Neural progenitor cell (in vitro differentiated cells): ENCODE results near the gene CHRNA4. TPM values are rescaled to one million over a fixed set of nuclear protein-coding genes. Genes with fewer than 3 reads are reported as not detected.

Experiments used
- DNase-seq: peaks from one replicate; pipeline ENCODE4 v3.0.0-alpha.2; 2016; ENCODE audit warnings: low spot score
- H2AFZ ChIP-seq: fragments of 200-600 bp; sonication (generic); replicated peaks from 2 replicates; pipeline ENCODE4 v1.6.1; 2016; ENCODE audit warnings: antibody characterized with exemption
- H3F3A ChIP-seq: fragments of 200-600 bp; sonication (generic); 2 replicates; pipeline ENCODE4 v1.6.1; 2016; ENCODE audit warnings: antibody characterized with exemption, low read depth
- H3K27ac ChIP-seq: fragments of 200-600 bp; sonication (generic); 2 replicates; pipeline ENCODE4 v1.5.1; 2016; ENCODE audit warnings: mild to moderate bottlenecking
- H3K27me3 ChIP-seq: fragments of 200-600 bp; sonication (generic); 2 replicates; pipeline ENCODE4 v1.6.1; 2016; ENCODE audit warnings: mild to moderate bottlenecking, moderate library complexity
- H3K36me3 ChIP-seq: fragments of 200-600 bp; sonication (generic); 2 replicates; pipeline ENCODE4 v1.5.1; 2016
- H3K4me1 ChIP-seq: fragments of 200-600 bp; sonication (generic); 2 replicates; pipeline ENCODE4 v1.6.1; 2016; ENCODE audit warnings: mixed run types
- H3K4me2 ChIP-seq: fragments of 200-600 bp; sonication (generic); 2 replicates; pipeline ENCODE4 v1.6.1; 2016
- H3K4me3 ChIP-seq: fragments of 200-600 bp; sonication (generic); 2 replicates; pipeline ENCODE4 v1.5.1; 2016
- H3K79me2 ChIP-seq: fragments of 200-600 bp; sonication (generic); 2 replicates; pipeline ENCODE4 v1.6.1; 2016; ENCODE audit warnings: low read depth
- H3K9ac ChIP-seq: fragments of 200-600 bp; sonication (generic); 2 replicates; pipeline ENCODE4 v1.6.1; 2016
- H3K9me3 ChIP-seq: fragments of 200-600 bp; sonication (generic); 2 replicates; pipeline ENCODE4 v1.5.1; 2016; ENCODE audit warnings: low read depth
- H4K20me1 ChIP-seq: fragments of 200-600 bp; sonication (generic); 2 replicates; pipeline ENCODE4 v1.6.1; 2016; ENCODE audit warnings: low read depth
- H3K27ac Mint-ChIP-seq: 3 replicates; pipeline ENCODE4 v1.8.0; 2021; ENCODE audit warnings: mixed read lengths
- H3K27me3 Mint-ChIP-seq: 2 replicates; pipeline ENCODE4 v1.8.0; 2022; ENCODE audit warnings: low read depth, mild to moderate bottlenecking, inconsistent platforms, moderate library complexity, mixed read lengths; ENCODE audit not compliant: insufficient read depth
- H3K36me3 Mint-ChIP-seq: 3 replicates; pipeline ENCODE4 v1.8.0; 2021; ENCODE audit warnings: mixed read lengths
- H3K4me1 Mint-ChIP-seq: 3 replicates; pipeline ENCODE4 v1.8.0; 2021; ENCODE audit warnings: mixed read lengths
- H3K4me3 Mint-ChIP-seq: 3 replicates; pipeline ENCODE4 v1.8.0; 2021; ENCODE audit warnings: mild to moderate bottlenecking, moderate library complexity, mixed read lengths
- H3K9me3 Mint-ChIP-seq: 3 replicates; pipeline ENCODE4 v1.8.0; 2020; ENCODE audit warnings: mixed read lengths
- CTCF ChIP-seq: fragments of 200-600 bp; sonication (generic); IDR thresholded peaks from 2 replicates; pipeline ENCODE4 v1.5.1; 2017; ENCODE audit warnings: antibody characterized with exemption, mild to moderate bottlenecking
- EZH2 ChIP-seq: fragments of 200-600 bp; sonication (generic); IDR thresholded peaks from 2 replicates; pipeline ENCODE4 v1.6.1; 2017; ENCODE audit warnings: antibody characterized with exemption, mild to moderate bottlenecking, moderate library complexity
- EZH2phosphoT487 ChIP-seq: fragments of 200-600 bp; sonication (generic); IDR thresholded peaks from 2 replicates; pipeline ENCODE4 v1.6.1; 2017; ENCODE audit warnings: antibody characterized with exemption
- total RNA-seq: library from RNA; depleted of rRNA; stranded (reverse); fragments of >200 nt; gene quantifications from 2 replicates; pipeline ENCODE4 v1.2.3, GENCODE V29; 2015; ENCODE audit warnings: low replicate concordance

CHRNA4 gene
- total RNA-seq, 1 donor from 2014 or later: not detected

GRCh38 chr20:63349516-63349895 is 11.6 kb downstream of the CHRNA4 start:
- no peaks in the 10 kb centered on the region for H3K79me2 ChIP-seq
- H3K27me3 Mint-ChIP-seq: peaks cover 9% of the 10 kb centered on the region
- H3K9ac ChIP-seq: no peak overlapping the region
- no peak overlapping the region for H3K27ac ChIP-seq
- no peak overlapping the region for H3K27ac Mint-ChIP-seq
- peaks cover 15% of the 10 kb centered on the region for H3K4me1 Mint-ChIP-seq
- DNase-seq: no peak
- H3F3A ChIP-seq: peaks cover 10% of the 10 kb centered on the region
- H3K4me3 ChIP-seq: no peak overlapping the region
- no peak for TF ChIP-seq CTCF
- H3K4me3 Mint-ChIP-seq: no peak overlapping the region
- no peak overlapping the region for H3K4me2 ChIP-seq
- H3K9me3 Mint-ChIP-seq: peaks cover 5% of the 10 kb centered on the region
- H4K20me1 ChIP-seq: no peaks in the 10 kb centered on the region
- no peaks in the 10 kb centered on the region for H3K9me3 ChIP-seq
- H2AFZ ChIP-seq: no peak overlapping the region
- peaks cover 9% of the 10 kb centered on the region for H3K4me1 ChIP-seq
- H3K36me3 ChIP-seq: no peaks in the 10 kb centered on the region
- no peaks in the 10 kb centered on the region for H3K36me3 Mint-ChIP-seq
- H3K27me3 ChIP-seq: no peaks in the 10 kb centered on the region

- DNase-seq: no peak
- no peaks in the 10 kb centered on the region for H3K9me3 ChIP-seq
- H3K4me3 ChIP-seq: no peak overlapping the region
- H3K27me3 ChIP-seq: no peaks in the 10 kb centered on the region
- no peaks in the 10 kb centered on the region for H3K79me2 ChIP-seq
- no peak overlapping the region for H3K27ac ChIP-seq
- no peaks in the 10 kb centered on the region for H3K36me3 ChIP-seq
- H3K4me1 ChIP-seq: peaks cover 9% of the 10 kb centered on the region
- no peaks in the 10 kb centered on the region for H4K20me1 ChIP-seq
- no peak overlapping the region for H3K4me3 Mint-ChIP-seq
- TF ChIP-seq EZH2 (no peak), EZH2phosphoT487 (no peak), CTCF (no peak)
- H3K27ac Mint-ChIP-seq: no peak overlapping the region
- H3K9me3 Mint-ChIP-seq: peaks cover 5% of the 10 kb centered on the region
- H3K4me2 ChIP-seq: no peak overlapping the region
- H3K4me1 Mint-ChIP-seq: peaks cover 17% of the 10 kb centered on the region
- H3K36me3 Mint-ChIP-seq: no peaks in the 10 kb centered on the region
- H2AFZ ChIP-seq: no peak overlapping the region
- peaks cover 10% of the 10 kb centered on the region for H3F3A ChIP-seq
- peaks cover 10% of the 10 kb centered on the region for H3K27me3 Mint-ChIP-seq
- H3K9ac ChIP-seq: no peak overlapping the region
These were observed 12.2 kb downstream of the CHRNA4 start for GRCh38 chr20:63348828-63349515.

- Histone ChIP-seq H4K20me1 (no peaks in the 10 kb centered on the region), H3K4me1 (peaks cover 9% of the 10 kb centered on the region), H3K9ac (no peak overlapping the region), H3K4me3 (no peak overlapping the region), H3K27me3 (no peaks in the 10 kb centered on the region), H3K36me3 (no peaks in the 10 kb centered on the region), H3K4me2 (no peak overlapping the region), H2AFZ (no peak overlapping the region), H3K79me2 (no peaks in the 10 kb centered on the region), H3K9me3 (no peaks in the 10 kb centered on the region), H3F3A (peaks cover 10% of the 10 kb centered on the region), H3K27ac (no peak overlapping the region)
- no peak for DNase-seq
- Mint-ChIP-seq H3K27ac (no peak overlapping the region), H3K4me1 (peaks cover 20% of the 10 kb centered on the region), H3K27me3 (peaks cover 12% of the 10 kb centered on the region), H3K9me3 (peaks cover 5% of the 10 kb centered on the region), H3K4me3 (no peak overlapping the region), H3K36me3 (no peaks in the 10 kb centered on the region)
- no peak for TF ChIP-seq CTCF
- TF ChIP-seq EZH2: no peak
- TF ChIP-seq EZH2phosphoT487: no peak
These were observed 13.0 kb downstream of the CHRNA4 start for GRCh38 chr20:63347950-63348827.
